ENCODE results near the gene MRPL46.

MRPL46 gene

GRCh38 chr15:88433046-88433685, 34.0 kb downstream of the MRPL46 start:
- no peaks in the 10 kb centered on the region for H3K9me3 ChIP-seq (ENCODE audit: low read length)
- no peak overlapping the region for H3K4me2 ChIP-seq (ENCODE audit: low read length)
- no peaks in the 10 kb centered on the region for H3K4me1 ChIP-seq (ENCODE audit: insufficient read depth, low read length, severe bottlenecking)
- no peaks in the 10 kb centered on the region for H4K20me1 ChIP-seq (ENCODE audit: insufficient read depth, low read length)
- no peaks in the 10 kb centered on the region for H3K9me2 ChIP-seq (ENCODE audit: low read depth, low read length)
- no peaks in the 10 kb centered on the region for H3K36me3 ChIP-seq (ENCODE audit: insufficient read depth, low read length)
- no peak overlapping the region for H3K4me3 ChIP-seq (ENCODE audit: low read depth, low read length, poor library complexity, severe bottlenecking)
- H2AFZ ChIP-seq (ENCODE audit: low read length), result no peak overlapping the region
- no peaks in the 10 kb centered on the region for H3K27me3 ChIP-seq (ENCODE audit: insufficient read depth, low read length)
- H3K27ac ChIP-seq (ENCODE audit: low read depth, low read length, poor library complexity, severe bottlenecking), result no peak overlapping the region
- H3F3A ChIP-seq (ENCODE audit: insufficient read depth, low read length), result no peaks in the 10 kb centered on the region
- H3K79me2 ChIP-seq (ENCODE audit: insufficient read depth, low read length), result no peaks in the 10 kb centered on the region
- TF ChIP-seq EZH2 (IDR thresholded peaks at IDR 0.05; ENCODE audit: borderline replicate concordance, low read length) (no peak), CTCF (IDR thresholded peaks at IDR 0.05; ENCODE audit: low read length) (no peak)
- H3K9ac ChIP-seq (ENCODE audit: low read length), result no peak overlapping the region

- TF ChIP-seq CTCF (IDR thresholded peaks at IDR 0.05; ENCODE audit: low read length), result no peak
- TF ChIP-seq EZH2 (IDR thresholded peaks at IDR 0.05; ENCODE audit: borderline replicate concordance, low read length), result no peak
- Histone ChIP-seq H3K4me1 (ENCODE audit: insufficient read depth, low read length, severe bottlenecking) (no peaks in the 10 kb centered on the region), H3K79me2 (ENCODE audit: insufficient read depth, low read length) (no peaks in the 10 kb centered on the region), H3K36me3 (ENCODE audit: insufficient read depth, low read length) (no peaks in the 10 kb centered on the region), H3K9ac (ENCODE audit: low read length) (no peak overlapping the region), H3K27ac (ENCODE audit: low read depth, low read length, poor library complexity, severe bottlenecking) (no peak overlapping the region), H3K9me3 (ENCODE audit: low read length) (no peaks in the 10 kb centered on the region), H3K9me2 (ENCODE audit: low read depth, low read length) (no peaks in the 10 kb centered on the region), H3F3A (ENCODE audit: insufficient read depth, low read length) (no peaks in the 10 kb centered on the region), H4K20me1 (ENCODE audit: insufficient read depth, low read length) (no peaks in the 10 kb centered on the region), H3K4me3 (ENCODE audit: low read depth, low read length, poor library complexity, severe bottlenecking) (no peak overlapping the region), H2AFZ (ENCODE audit: low read length) (no peak overlapping the region), H3K27me3 (ENCODE audit: insufficient read depth, low read length) (no peaks in the 10 kb centered on the region), H3K4me2 (ENCODE audit: low read length) (no peak overlapping the region)
These were observed 35.7 kb downstream of the MRPL46 start for GRCh38 chr15:88431441-88431840.

GRCh38 chr15:88430051-88430450, 37.1 kb downstream of the MRPL46 start:
- Histone ChIP-seq H3K27me3 (ENCODE audit: insufficient read depth, low read length) (no peaks in the 10 kb centered on the region), H3K36me3 (ENCODE audit: insufficient read depth, low read length) (no peaks in the 10 kb centered on the region), H3K9ac (ENCODE audit: low read length) (no peak overlapping the region), H2AFZ (ENCODE audit: low read length) (no peak overlapping the region), H3K79me2 (ENCODE audit: insufficient read depth, low read length) (no peaks in the 10 kb centered on the region), H3K9me2 (ENCODE audit: low read depth, low read length) (no peaks in the 10 kb centered on the region), H4K20me1 (ENCODE audit: insufficient read depth, low read length) (no peaks in the 10 kb centered on the region), H3K4me3 (ENCODE audit: low read depth, low read length, poor library complexity, severe bottlenecking) (no peak overlapping the region), H3K4me1 (ENCODE audit: insufficient read depth, low read length, severe bottlenecking) (no peaks in the 10 kb centered on the region), H3K9me3 (ENCODE audit: low read length) (no peaks in the 10 kb centered on the region), H3K27ac (ENCODE audit: low read depth, low read length, poor library complexity, severe bottlenecking) (no peak overlapping the region), H3K4me2 (ENCODE audit: low read length) (no peak overlapping the region), H3F3A (ENCODE audit: insufficient read depth, low read length) (no peaks in the 10 kb centered on the region)
- TF ChIP-seq EZH2 (IDR thresholded peaks at IDR 0.05; ENCODE audit: borderline replicate concordance, low read length) (no peak), CTCF (IDR thresholded peaks at IDR 0.05; ENCODE audit: low read length) (no peak)
